Measurements from ENCODE around the gene MYL12B.
A peak's percentile ranks its signal among the peaks of the same experiment; 100 is the strongest.

MYL12B gene

DNA sequence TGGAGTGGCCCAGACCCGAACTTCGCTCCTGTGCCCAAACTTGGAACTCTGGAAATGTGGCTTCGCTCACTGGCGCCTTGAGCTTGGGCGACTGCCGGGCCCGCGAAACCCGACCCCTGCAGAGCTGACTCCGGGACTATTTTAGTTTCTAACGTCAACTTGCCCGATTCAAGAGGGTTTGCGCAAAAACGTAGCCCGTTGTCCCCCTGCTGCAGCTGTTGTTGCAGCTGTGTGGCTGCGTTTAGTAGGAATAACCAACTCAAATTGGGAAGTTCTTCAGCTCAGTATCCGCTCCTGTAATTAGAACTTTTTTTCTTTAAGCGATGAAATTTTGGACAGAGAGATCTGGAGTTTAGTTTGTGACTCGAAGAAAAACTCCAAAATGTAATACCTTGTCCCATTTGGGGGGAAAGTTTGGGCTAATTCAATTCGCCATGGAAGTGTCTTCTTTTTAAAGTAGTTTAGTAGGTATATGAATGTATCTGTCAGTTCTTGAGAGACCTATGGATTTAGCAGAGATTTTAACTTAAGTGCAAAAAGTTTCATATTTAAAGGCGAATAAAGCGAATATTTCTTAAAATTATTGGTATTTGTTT lies 13.8 kb upstream of the MYL12B start:
- peak overlapping the region; percentile 63 for H2AK5ac ChIP-seq (ENCODE audit: low read depth, low read length)
- peak overlapping the region; percentile 93 to 96 for H3K4me3 ChIP-seq (ENCODE audit: low read length in 2 of 2)
- H2BK5ac ChIP-seq (ENCODE audit: low read length): peak overlapping the region; percentile 91
- peaks cover 5% of the 10 kb centered on the region for H3K79me1 ChIP-seq (ENCODE audit: low read depth, low read length)
- peak overlapping the region; percentile 92 for H2AFZ ChIP-seq (ENCODE audit: low read length)
- H4K91ac ChIP-seq (ENCODE audit: low read depth, low read length, poor library complexity): no peak overlapping the region
- peaks cover 2 to 12% of the 10 kb centered on the region in 2 donors for H3K9me3 ChIP-seq (replicated peaks in 1 of 2; ENCODE audit: control insufficient read depth in 2 of 2, insufficient read depth in 1 of 2, low read depth in 1 of 2, low read length in 2 of 2)
- H3K27ac ChIP-seq (replicated peaks; ENCODE audit: low read length): peak overlapping the region; percentile 84
- peak; percentile 39 for DNase-seq (ENCODE audit: low spot score)
- H3K4me2 ChIP-seq (ENCODE audit: insufficient read depth, low read length, poor library complexity, severe bottlenecking): peak overlapping the region; percentile 67
- H3K9ac ChIP-seq (ENCODE audit: low read depth, low read length, poor library complexity): peak overlapping the region; percentile 97
- H3K4me1 ChIP-seq (ENCODE audit: control insufficient read depth in 2 of 2, insufficient read depth in 1 of 2, low read depth in 1 of 2, low read length in 2 of 2): peaks cover 0 to 3% of the 10 kb centered on the region in 2 donors
- peak overlapping the region; percentile 81 for H2BK120ac ChIP-seq (ENCODE audit: low read depth, low read length)
- H3K18ac ChIP-seq (ENCODE audit: low read length): peak overlapping the region; percentile 98
- H2BK15ac ChIP-seq (ENCODE audit: low read length): peak overlapping the region; percentile 97
- peaks cover under 1 to 41% of the 10 kb centered on the region in 2 donors for H3K36me3 ChIP-seq (replicated peaks in 1 of 2; ENCODE audit: control insufficient read depth in 2 of 2, insufficient read depth in 2 of 2, low read length in 2 of 2)
- peak overlapping the region; percentile 73 for H2BK12ac ChIP-seq (ENCODE audit: low read length)
- H3K23ac ChIP-seq (ENCODE audit: low read depth, low read length, poor library complexity): peak overlapping the region; percentile 97
- no peaks in the 10 kb centered on the region for H3K27me3 ChIP-seq (ENCODE audit: control insufficient read depth in 3 of 3, insufficient read depth in 3 of 3, low read depth in 1 of 3, low read length in 3 of 3)
- no CpG with 5 or more reads among the region's 22 CpGs for WGBS, 2 donors (ENCODE audit: extremely low coverage in 2 of 2, insufficient read length in 2 of 2, insufficient replicate concordance in 1 of 2)
- peak overlapping the region; percentile 84 for H3K14ac ChIP-seq (ENCODE audit: low read length)
- peak overlapping the region; percentile 23 for H4K8ac ChIP-seq (ENCODE audit: low read depth, low read length)
- peak overlapping the region; percentile 53 for H3K4ac ChIP-seq (ENCODE audit: low read length)

GRCh38 chr18:3248658-3249359 lies 13.1 kb upstream of the MYL12B start:
- H3K4me3 ChIP-seq (ENCODE audit: low read length in 2 of 2): peak overlapping the region in 1 of 2 donors; percentile 93
- DNase-seq (ENCODE audit: low spot score): no peak
- H4K91ac ChIP-seq (ENCODE audit: low read depth, low read length, poor library complexity): no peak overlapping the region
- no peak overlapping the region for H3K14ac ChIP-seq (ENCODE audit: low read length)
- no peak overlapping the region for H4K8ac ChIP-seq (ENCODE audit: low read depth, low read length)
- H3K4me1 ChIP-seq (ENCODE audit: control insufficient read depth in 2 of 2, insufficient read depth in 1 of 2, low read depth in 1 of 2, low read length in 2 of 2): peaks cover 0 to 3% of the 10 kb centered on the region in 2 donors
- no peak overlapping the region for H3K9ac ChIP-seq (ENCODE audit: low read depth, low read length, poor library complexity)
- no peak overlapping the region for H3K4me2 ChIP-seq (ENCODE audit: insufficient read depth, low read length, poor library complexity, severe bottlenecking)
- peaks cover 5 to 48% of the 10 kb centered on the region in 2 donors for H3K36me3 ChIP-seq (replicated peaks in 1 of 2; ENCODE audit: control insufficient read depth in 2 of 2, insufficient read depth in 2 of 2, low read length in 2 of 2)
- no peak overlapping the region for H2AK5ac ChIP-seq (ENCODE audit: low read depth, low read length)
- no peak overlapping the region for H2BK15ac ChIP-seq (ENCODE audit: low read length)
- no peak overlapping the region for H3K18ac ChIP-seq (ENCODE audit: low read length)
- H3K27ac ChIP-seq (replicated peaks; ENCODE audit: low read length): no peak overlapping the region
- no peak overlapping the region for H3K23ac ChIP-seq (ENCODE audit: low read depth, low read length, poor library complexity)
- H2BK5ac ChIP-seq (ENCODE audit: low read length): no peak overlapping the region
- peaks cover 2 to 12% of the 10 kb centered on the region in 2 donors for H3K9me3 ChIP-seq (replicated peaks in 1 of 2; ENCODE audit: control insufficient read depth in 2 of 2, insufficient read depth in 1 of 2, low read depth in 1 of 2, low read length in 2 of 2)
- no CpG with 5 or more reads among the region's 9 CpGs for WGBS, 2 donors (ENCODE audit: extremely low coverage in 2 of 2, insufficient read length in 2 of 2, insufficient replicate concordance in 1 of 2)
- no peak overlapping the region for H3K4ac ChIP-seq (ENCODE audit: low read length)
- H3K27me3 ChIP-seq (ENCODE audit: control insufficient read depth in 3 of 3, insufficient read depth in 3 of 3, low read depth in 1 of 3, low read length in 3 of 3): no peaks in the 10 kb centered on the region
- H2BK120ac ChIP-seq (ENCODE audit: low read depth, low read length): no peak overlapping the region
- no peak overlapping the region for H2AFZ ChIP-seq (ENCODE audit: low read length)
- peaks cover 5% of the 10 kb centered on the region for H3K79me1 ChIP-seq (ENCODE audit: low read depth, low read length)
- H2BK12ac ChIP-seq (ENCODE audit: low read length): no peak overlapping the region

DNA sequence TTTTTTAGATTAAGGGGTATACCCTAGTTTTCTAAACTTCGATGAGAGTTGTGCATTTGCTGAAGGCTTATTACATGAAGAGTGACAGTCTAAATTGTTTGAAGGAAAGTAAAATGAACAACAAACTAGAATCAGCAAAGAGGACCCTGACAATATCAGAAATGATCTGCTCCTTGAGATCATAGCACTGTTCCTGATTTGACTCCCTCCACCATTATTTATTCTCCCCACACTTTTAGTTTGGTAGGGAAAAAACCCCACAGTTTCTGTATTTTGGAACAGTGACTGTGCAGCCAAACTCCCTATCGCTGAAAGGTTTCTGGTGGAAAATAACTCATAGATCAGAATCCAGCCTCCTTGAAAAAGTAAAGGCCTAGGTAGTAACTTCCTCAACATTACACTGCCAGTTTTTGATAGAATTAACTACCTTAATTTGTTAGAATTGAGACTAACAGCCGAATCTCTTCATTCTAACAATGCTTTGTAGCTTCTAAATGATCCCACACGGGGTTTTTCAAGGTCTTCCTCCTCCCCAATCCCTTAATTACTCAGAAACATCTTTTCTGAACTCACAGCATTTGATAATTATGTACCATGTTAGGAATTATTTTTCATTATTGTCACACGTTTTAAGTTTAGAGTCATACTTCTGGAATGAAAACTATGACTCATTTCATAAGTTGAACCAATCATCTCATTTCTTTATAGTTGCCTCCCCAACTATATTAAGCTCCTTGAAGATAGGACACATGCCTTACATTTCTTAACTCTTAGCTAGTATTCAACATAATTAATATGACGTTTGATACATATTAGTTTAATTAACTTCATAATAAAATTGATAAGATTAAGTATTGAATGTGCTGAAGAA lies 11.5 kb upstream of the MYL12B start:
- no peak overlapping the region for H3K4me3 ChIP-seq (ENCODE audit: low read length in 2 of 2)
- no peak overlapping the region for H2BK15ac ChIP-seq (ENCODE audit: low read length)
- H3K27me3 ChIP-seq (ENCODE audit: control insufficient read depth in 3 of 3, insufficient read depth in 3 of 3, low read depth in 1 of 3, low read length in 3 of 3): no peaks in the 10 kb centered on the region
- no peak overlapping the region for H3K18ac ChIP-seq (ENCODE audit: low read length)
- peaks cover 5% of the 10 kb centered on the region for H3K79me1 ChIP-seq (ENCODE audit: low read depth, low read length)
- no peak overlapping the region for H3K9ac ChIP-seq (ENCODE audit: low read depth, low read length, poor library complexity)
- no peak overlapping the region for H2BK120ac ChIP-seq (ENCODE audit: low read depth, low read length)
- no peak overlapping the region for H3K23ac ChIP-seq (ENCODE audit: low read depth, low read length, poor library complexity)
- no peak overlapping the region for H4K8ac ChIP-seq (ENCODE audit: low read depth, low read length)
- H3K4ac ChIP-seq (ENCODE audit: low read length): no peak overlapping the region
- H2AK5ac ChIP-seq (ENCODE audit: low read depth, low read length): no peak overlapping the region
- no CpG with 5 or more reads among the region's 6 CpGs for WGBS, 2 donors (ENCODE audit: extremely low coverage in 2 of 2, insufficient read length in 2 of 2, insufficient replicate concordance in 1 of 2)
- peaks cover 2 to 12% of the 10 kb centered on the region in 2 donors for H3K9me3 ChIP-seq (replicated peaks in 1 of 2; ENCODE audit: control insufficient read depth in 2 of 2, insufficient read depth in 1 of 2, low read depth in 1 of 2, low read length in 2 of 2)
- H3K4me2 ChIP-seq (ENCODE audit: insufficient read depth, low read length, poor library complexity, severe bottlenecking): no peak overlapping the region
- no peak overlapping the region for H3K27ac ChIP-seq (replicated peaks; ENCODE audit: low read length)
- no peak overlapping the region for H3K14ac ChIP-seq (ENCODE audit: low read length)
- H3K36me3 ChIP-seq (replicated peaks in 1 of 2; ENCODE audit: control insufficient read depth in 2 of 2, insufficient read depth in 2 of 2, low read length in 2 of 2): peaks cover 12 to 64% of the 10 kb centered on the region in 2 donors
- no peak for DNase-seq (ENCODE audit: low spot score)
- no peak overlapping the region for H4K91ac ChIP-seq (ENCODE audit: low read depth, low read length, poor library complexity)
- no peak overlapping the region for H2AFZ ChIP-seq (ENCODE audit: low read length)
- no peak overlapping the region for H2BK12ac ChIP-seq (ENCODE audit: low read length)
- no peak overlapping the region for H2BK5ac ChIP-seq (ENCODE audit: low read length)
- peaks cover 0 to 3% of the 10 kb centered on the region in 2 donors for H3K4me1 ChIP-seq (ENCODE audit: control insufficient read depth in 2 of 2, insufficient read depth in 1 of 2, low read depth in 1 of 2, low read length in 2 of 2)

Data from neuronal stem cell (in vitro differentiated cells).